NCI-H446 treated with DMSO at 0.1 percent for 48 hours (cell line): ENCODE measurements around the gene ING4.
"Not testable (repeated sequence)": the region's sequence is repeated elsewhere in the genome, so short reads cannot be mapped to it uniquely, and the experiment has no call there.

Source experiments
- DNase-seq: peaks from one replicate; lab custom pipeline; 2025; lab: John Stamatoyannopoulos, UW

ING4 gene

DNA sequence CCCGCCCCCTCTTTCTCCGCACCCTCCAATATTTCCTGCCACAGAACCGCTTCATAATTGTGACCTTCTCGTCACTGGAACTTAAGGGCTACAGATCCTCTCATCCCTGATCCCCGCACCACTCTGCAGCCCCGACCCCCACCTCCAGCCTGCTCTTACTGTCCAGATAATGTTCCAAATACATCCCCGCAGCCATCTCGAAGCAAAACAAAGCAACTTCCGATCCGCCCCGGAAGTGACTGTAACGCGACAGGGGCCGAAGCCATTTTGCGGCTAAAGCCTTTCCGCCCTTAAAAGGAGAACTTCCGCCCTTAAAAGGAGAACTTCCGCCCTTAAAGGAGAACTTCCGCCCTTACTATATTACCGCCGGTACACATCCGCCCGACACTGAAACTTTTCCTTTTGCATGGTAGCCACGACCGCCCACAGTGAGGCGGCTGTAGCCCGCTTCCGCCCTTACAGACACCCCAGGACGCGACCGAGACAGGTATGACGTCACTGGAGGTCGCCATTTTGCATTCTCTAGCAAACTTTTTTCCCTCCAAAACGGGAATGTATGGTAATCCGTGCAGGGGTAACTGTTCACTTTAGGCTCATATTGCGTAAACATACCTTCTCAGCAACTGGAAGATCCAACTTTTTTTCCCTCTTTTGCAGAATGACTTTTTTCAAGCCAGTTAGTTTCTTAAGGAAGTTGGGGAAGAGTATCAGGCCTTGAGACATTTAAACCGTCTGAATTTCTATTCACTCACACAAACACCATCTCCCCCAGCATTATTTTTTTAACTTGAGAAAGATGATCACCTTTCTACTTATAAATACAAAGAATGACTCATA is at the start of gene ING4:
Gene ING4 (minus strand): TSS at position 214 of the 837 bp plus-strand sequence. CDS start 18 bp downstream, at position 196.
- DNase-seq: peak; percentile 99

DNA sequence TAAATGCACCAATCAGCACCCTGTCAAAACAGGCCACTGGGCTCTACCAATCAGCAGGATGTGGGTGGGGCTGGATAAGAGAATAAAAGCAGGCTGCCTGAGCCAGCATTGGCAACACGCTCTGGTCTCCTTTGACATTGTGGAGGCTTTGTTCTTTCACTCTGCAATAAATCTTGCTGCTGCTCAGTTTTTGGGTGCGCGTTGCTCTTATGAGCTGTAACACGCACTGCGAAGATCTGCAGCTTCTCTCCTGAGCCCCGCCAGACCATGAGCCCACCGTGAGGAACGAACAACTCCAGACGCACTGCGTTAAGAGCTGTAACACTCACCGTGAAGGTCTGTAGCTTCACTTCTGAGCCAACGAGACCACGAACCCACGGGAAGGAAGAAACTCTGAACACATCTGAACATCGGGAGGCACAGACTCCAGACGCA is 46.1 kb upstream of the ING4 start:
- DNase-seq: no peak

DNA sequence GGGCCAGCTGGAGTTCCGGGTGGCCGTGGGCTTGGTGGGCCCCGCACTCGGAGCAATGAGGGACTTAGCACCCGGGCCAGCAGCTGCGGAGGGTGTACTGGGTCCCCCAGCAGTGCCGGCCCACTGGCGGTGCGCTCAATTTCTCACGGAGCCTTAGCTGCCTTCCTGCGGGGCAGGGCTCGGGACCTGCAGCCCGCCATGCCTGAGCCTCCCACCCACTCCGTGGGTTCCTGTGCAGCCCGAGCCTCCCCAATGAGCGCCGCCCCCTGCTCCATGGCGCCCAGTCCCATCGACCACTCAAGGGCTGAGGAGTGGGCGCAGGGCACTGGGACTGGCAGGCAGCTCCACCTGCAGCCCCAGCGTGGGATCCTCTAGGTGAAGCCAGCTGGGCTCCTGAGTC is 45.4 kb upstream of the ING4 start:
- not testable (repeated sequence) for DNase-seq

- no peak for DNase-seq
These were observed 40.7 kb upstream of the ING4 start for GRCh38 chr12:6703631-6704030.

GRCh38 chr12:6701078-6701768 is 38.3 kb upstream of the ING4 start:
- no peak for DNase-seq

GRCh38 chr12:6700646-6701051 is 37.7 kb upstream of the ING4 start, which contains the start of gene PIANP:
Gene PIANP (minus strand): TSS chr12:6700815. CDS start chr12:6698061, 2,754 bp downstream.
- no peak for DNase-seq

DNA sequence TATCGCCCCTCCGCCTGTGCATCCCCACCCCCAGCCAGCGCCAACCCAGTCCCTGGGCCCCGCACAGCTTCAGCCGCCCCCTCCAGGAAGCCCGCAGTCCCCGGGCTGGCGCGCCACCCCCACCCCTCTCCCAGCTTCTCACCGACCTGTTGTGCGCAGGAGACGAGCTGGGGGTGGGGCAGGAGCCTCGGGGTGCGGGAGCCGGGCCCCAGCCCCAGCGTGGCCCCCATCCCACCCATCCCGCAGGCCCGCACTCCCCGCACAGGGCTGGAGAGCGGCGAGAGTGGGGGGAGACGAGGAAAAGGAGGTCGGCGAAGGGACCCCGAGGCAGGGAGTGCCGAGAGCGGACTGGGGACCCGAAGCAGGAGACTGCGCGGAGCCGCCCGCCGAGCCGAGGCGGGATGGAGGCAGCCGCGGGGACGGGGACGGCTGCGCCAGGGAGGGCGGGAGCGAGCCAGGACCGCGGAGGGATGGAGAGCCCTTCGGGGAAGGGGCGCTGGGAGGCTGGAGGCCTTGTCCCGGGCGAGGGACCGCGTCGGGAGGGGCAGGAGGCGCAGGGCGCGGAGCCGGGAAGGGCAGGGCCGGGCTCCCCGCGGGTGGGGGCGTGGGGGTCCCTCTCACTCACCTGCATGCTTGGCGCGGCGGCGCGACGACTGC is 37.2 kb upstream of the ING4 start:
- DNase-seq: no peak

DNA sequence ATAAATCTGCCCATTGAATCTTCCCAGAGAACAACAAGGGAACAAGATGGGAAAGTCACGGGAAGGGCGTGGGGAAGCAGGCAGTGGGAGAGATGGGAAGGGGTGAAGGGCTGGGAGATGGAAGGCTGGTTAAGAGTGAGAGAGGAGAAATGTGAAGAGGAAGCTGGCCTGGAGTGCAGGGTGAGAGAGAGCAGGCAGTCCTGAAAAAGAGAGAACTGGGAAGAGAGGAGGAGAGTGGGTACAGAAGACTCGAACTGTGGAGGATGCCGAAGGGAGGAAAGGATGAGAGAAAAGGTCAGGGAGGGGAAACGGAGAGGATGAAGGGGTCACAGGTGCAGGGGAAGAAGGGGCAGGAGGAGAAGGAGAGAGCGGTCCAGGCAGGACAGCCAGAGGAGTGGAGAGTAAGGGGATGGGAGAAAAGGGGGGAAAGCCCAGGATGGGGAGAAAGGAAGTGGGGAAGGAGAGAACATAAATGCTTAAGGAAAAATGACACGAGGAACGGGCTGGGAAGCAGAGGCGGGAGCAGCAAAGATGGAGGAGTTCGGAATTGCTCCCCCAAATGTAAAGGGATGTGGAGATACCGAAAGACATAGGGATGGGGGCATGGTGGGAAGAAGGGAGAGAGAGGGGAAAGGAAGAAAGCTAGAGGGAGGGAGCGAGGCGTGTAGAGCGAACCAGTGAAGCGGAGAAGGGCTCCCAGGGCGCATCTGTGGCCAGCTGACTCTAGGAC is 36.5 kb upstream of the ING4 start:
- no peak for DNase-seq

DNA sequence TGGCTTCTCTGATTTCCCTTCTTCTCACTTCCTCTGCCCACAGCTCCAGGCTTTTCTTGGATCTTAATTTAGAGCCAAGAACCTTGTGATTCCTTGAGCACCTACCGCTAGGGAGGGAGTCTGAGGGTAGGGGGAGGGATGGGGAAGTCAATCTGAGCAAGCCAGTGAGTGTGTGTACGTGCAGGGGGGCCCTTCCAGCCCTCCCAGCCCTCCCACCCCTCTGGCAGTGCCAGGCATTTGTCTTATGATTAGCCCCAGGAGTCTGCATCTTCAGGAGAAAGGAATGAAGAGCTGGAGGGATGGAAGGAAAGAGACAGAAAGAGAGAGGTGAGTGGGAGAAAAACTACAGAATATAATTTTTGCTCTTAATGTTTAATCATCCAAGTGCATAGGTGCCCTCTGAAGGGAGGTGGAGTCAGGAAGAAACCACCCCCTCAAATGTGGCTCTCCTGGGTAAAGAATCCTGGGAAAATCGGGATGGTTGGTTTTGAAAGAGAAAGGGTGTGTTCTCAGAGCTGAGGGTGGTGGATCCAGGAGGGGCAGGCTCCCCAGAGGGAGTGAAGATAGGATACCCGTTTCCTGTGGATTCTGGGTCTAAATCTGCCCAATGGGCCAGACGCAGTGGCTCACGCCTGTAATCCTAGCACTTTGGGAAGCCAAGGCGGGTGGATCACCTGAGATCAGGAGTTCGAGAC is 35.6 kb upstream of the ING4 start:
- no peak for DNase-seq

GRCh38 chr12:6697584-6698351 is 34.8 kb upstream of the ING4 start:
- peak; percentile 24 for DNase-seq

DNA sequence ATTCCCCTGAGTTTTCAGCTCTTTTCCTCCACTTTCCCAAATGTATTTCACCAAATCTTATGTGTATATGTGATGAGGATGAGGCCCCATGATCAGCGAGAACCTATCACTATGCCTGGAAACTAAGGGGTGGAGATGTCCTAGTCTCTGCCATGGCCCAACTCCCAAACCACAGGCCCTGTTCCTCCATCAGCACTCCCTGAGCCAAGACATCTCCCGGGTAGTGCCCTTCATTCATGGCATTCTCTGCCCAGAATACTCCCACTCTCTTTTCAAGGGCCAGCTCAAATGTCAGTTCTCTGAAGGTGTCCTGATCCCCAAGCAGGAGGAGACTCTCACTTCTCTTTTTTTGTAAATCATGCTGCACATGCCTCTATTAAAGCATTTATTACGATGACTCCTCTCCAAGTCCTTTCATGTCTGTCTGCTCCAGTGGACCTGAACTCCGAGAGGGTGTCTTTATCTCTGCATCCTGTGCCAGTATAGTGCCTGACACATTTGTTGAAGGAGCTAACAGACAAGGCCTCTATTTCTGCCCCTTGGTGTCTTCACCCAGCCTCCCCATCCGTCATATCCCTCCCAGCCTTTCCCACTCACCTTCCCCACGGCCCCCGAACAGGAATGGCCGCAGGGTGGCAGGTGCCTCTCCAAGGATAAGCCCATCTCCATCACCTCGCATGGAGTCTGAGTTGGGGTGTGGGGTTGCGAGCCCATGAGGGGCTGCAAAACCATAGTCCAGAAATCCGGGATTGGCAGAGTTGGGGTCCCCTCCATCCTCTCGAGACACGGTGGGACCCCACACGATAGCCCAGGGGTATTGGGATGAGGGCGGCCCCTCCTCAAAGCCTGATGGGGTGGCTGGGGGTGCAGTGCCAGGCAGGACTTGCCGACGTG is 34.0 kb upstream of the ING4 start:
- no peak for DNase-seq

GRCh38 chr12:6695313-6696045 is 32.6 kb upstream of the ING4 start:
- no peak for DNase-seq

GRCh38 chr12:6694701-6695100 is 31.8 kb upstream of the ING4 start:
- no peak for DNase-seq

DNA sequence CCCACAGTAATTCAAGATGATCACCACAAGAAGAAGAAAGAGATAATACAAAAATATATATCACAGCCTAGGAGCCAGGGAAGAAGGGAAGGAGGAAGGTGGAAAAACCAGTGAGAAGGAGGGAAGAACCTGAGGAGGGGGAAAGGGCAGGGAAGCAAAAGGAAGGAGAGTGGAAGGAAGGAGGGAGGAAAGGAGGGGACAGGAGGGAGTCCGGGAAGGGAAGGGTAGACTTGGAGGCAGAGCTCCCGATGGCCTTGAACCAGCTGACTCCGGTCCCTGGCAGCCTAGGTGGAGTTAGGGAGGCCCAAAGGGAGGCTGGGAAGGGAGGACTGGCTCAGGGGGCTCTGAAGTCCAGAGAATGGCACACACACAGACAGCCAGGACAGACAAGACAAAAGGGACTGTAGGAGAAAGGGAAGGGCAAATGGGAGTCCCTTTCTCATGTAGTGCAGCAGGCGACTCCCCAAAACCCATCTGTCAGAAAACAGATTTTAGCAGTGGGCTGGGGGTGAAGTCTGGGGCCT is 31.0 kb upstream of the ING4 start:
- no peak for DNase-seq

GRCh38 chr12:6692888-6693287 is 30.0 kb upstream of the ING4 start:
- no peak for DNase-seq

DNA sequence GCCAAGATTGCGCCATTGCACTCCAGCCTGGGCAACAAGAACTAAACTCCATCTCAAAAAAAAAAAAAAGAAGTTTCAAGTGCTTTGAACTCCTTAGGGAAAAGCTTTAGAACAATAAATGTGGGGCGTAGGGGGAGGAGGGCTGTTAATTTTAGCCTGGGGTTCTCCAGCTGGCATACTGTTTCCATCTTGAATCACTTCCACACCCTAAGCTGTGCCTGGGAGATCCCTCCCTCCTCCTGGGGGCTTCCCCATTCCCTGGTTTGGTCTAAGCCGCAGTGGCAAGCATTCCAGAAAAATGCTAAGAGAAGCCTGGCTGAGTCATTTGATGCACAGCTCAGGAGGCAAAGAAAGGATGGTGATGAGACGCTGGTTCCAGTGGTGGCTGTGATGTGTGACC is 28.6 kb upstream of the ING4 start:
- DNase-seq: no peak

DNA sequence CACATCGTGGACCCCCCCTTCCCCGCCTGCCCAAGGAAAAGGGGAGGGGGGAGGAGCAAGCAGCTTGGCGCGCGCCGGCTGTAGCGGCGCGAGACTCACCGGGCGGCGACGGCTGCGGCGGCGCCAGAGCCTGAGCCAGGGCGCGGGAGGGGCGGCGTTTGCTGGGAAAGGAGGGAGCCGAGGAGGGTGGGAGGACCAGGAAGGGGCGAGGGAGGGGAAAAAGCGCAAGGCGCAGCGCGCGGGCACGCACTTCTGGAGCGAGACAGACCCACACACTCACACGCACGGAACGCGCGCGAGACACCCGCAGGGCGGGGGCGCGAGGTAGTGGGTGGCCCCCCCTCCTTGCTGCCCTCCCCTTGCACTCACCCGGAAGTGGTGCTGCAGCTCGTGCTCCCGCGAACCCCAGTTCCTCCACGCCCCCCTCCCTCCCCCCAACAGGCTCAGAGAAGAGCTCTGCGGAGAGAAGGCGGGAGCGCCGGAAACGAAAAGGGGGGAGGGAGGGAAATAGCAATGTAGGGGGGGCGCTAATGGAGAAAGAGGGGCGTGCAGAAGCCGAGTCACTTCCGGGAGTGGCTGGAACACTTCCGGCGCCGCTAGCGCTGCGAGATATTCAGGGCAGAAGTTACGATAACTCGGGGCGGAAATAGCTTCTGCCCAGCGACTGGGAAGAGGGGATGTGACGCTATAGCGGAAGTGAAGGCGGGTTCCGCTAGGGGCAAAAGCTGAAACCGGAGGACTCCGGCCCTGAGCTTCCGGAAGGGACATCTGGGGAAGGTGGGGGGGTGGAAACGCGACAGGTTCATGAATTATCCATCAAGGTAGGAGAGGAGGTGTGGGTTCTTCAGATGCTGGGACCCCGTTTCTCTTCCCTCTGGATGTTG is 26.3 kb upstream of the ING4 start, which contains the start of gene ZNF384:
Gene ZNF384 (minus strand): TSS at position 377 of the 884 bp plus-strand sequence. CDS start 9,855 bp downstream, outside the sequence.
- peak; percentile 99 for DNase-seq
